Adrenal gland (tissue), 5 donors: ENCODE results near the gene SEMA5A.

Experiments
- POLR2A ChIP-seq, 2 donors: fragments of 450-650 bp; IDR thresholded peaks; one replicate each; pipeline ENCODE4 v1.6.1; 2017; ENCODE audit warnings: antibody characterized with exemption in 2 of 2, mild to moderate bottlenecking in 2 of 2, moderate library complexity in 1 of 2
- TF ChIP-seq, protein P1 (sequence below), 6 experiments: fragments of 450-650 bp in 4 of 6; fragments of 200-600 bp in 2 of 6; sonication (generic) in 1 of 6; IDR thresholded peaks; 1 replicate in 5 of 6; 2 replicates in 1 of 6; pipeline versions ENCODE4 v1.5.1 to v1.8.0; 2016 to 2021; ENCODE audit warnings: antibody characterized with exemption in 6 of 6, mild to moderate bottlenecking in 2 of 6, moderate library complexity in 1 of 6
- donor health status: DM: no; HTN: no; CAD: no.

DNA sequence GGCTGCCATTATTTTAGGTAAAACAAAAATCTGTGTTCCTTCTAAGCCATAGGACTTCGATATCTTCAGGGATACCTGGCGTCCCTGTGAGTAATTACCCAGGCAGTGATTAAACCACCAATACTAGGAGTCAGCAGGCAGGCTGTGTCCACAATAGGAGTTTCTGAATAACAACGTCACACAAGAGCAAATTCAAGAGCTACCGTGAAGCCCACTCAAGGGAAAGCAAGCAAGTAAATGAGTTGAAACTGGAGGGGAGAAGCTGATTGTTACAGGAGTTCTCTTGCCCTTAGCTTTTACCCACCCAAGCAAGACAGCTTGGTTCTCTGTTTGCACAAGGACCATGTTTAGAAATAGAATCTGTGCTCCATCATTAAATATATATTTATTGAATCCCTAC is 50.8 kb downstream of the SEMA5A start:
- TF ChIP-seq, protein P1, sequence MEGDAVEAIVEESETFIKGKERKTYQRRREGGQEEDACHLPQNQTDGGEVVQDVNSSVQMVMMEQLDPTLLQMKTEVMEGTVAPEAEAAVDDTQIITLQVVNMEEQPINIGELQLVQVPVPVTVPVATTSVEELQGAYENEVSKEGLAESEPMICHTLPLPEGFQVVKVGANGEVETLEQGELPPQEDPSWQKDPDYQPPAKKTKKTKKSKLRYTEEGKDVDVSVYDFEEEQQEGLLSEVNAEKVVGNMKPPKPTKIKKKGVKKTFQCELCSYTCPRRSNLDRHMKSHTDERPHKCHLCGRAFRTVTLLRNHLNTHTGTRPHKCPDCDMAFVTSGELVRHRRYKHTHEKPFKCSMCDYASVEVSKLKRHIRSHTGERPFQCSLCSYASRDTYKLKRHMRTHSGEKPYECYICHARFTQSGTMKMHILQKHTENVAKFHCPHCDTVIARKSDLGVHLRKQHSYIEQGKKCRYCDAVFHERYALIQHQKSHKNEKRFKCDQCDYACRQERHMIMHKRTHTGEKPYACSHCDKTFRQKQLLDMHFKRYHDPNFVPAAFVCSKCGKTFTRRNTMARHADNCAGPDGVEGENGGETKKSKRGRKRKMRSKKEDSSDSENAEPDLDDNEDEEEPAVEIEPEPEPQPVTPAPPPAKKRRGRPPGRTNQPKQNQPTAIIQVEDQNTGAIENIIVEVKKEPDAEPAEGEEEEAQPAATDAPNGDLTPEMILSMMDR (IDR thresholded peaks at IDR 0.05) = no peak
- no peak for TF ChIP-seq POLR2A (IDR thresholded peaks at IDR 0.05)
